ENCODE results near the gene PROM1.

The PROM1 gene

DNA sequence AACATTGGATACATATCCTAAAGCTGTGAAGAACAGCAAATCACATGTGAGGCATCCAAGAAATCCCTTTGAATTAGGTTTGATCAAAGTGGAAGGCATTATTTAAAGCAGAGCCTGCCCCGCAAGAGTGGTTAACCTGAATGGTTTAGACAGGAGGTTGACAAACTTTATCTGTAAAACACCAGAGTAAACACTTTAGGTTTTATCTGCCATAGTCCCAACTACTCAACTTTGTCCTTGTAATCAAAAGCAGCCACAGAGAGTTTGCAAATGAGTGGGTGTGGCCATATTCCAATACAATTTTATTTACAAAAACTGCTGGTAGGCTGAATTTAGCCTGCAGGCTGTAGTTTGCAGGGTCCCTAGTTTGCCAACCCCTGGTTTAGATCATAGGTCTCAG, 95.6 kb downstream of the PROM1 start:
- no peak for DNase-seq (ENCODE audit: low spot score)

DNA sequence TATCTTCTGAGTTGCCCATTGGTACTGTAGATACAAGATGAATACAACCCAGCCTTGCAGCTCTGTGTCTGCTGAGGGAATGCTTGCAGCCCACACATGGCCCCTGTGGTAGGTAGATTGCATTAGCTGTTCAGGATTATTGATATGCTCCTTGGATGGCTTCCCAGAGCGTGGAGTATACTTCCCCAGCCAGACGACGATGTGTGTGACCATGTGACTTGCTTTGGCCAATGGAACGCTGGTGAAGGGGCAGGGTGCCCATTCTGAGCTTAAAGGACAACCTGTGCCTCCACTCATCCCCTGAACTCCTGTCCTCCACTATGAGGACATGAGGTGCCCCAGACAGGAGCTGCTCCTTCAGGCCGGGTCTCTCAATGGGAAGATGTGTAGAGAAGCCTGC, 96.9 kb downstream of the PROM1 start:
- no peak for DNase-seq (ENCODE audit: low spot score)

DNA sequence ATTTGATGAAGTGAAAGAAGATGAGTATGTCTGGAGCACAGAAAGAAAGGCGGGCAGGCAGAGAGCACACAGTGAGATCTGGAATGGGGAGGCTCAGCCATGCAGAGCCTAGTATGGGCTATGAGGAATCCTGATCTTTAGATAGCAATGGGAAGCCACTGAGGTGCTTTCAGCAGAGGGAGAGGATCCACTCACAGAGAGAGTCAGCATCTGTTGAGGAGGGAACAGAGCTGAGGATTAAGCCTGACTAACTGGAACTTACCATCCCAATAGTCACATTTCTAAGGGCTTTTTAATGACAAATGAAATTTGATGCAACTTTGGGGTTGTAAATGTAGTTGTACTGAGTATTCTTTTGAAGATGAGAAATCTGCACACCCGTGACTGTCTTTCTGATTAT, 100.2 kb downstream of the PROM1 start:
- no peak for DNase-seq (ENCODE audit: low spot score)

DNA sequence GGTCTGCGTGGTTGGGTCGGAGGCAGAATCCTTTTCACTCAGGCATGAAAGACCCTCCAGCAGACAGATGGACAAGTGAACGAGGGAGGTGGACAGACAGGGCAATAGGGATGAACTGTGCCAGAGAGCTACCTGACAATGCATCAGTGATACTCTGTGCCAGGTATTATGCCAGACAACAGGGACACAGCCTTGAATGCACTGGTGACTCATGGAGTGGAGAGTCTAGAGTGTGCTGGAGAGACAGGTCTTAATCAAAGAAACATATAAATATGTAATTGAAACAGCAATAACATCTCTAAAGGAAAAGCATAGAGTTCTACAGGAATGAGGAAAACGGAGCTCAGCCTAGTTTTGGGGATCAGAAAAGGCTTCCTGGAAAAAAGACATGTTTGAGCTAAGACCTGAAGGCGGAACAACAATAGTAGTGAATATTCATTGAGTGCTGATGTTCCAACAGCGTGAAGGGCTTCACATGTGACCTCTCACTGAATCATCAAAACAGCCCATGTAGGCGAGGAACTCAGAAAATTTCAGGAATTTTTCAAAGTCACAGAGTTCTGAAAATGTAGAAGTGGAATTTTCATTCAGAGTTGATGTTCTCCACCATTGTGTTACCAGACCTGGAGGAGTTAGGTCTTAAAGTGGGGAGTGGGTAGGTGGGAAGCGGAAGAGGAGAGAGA, 100.8 kb downstream of the PROM1 start:
- no peak for DNase-seq (ENCODE audit: low spot score)

DNA sequence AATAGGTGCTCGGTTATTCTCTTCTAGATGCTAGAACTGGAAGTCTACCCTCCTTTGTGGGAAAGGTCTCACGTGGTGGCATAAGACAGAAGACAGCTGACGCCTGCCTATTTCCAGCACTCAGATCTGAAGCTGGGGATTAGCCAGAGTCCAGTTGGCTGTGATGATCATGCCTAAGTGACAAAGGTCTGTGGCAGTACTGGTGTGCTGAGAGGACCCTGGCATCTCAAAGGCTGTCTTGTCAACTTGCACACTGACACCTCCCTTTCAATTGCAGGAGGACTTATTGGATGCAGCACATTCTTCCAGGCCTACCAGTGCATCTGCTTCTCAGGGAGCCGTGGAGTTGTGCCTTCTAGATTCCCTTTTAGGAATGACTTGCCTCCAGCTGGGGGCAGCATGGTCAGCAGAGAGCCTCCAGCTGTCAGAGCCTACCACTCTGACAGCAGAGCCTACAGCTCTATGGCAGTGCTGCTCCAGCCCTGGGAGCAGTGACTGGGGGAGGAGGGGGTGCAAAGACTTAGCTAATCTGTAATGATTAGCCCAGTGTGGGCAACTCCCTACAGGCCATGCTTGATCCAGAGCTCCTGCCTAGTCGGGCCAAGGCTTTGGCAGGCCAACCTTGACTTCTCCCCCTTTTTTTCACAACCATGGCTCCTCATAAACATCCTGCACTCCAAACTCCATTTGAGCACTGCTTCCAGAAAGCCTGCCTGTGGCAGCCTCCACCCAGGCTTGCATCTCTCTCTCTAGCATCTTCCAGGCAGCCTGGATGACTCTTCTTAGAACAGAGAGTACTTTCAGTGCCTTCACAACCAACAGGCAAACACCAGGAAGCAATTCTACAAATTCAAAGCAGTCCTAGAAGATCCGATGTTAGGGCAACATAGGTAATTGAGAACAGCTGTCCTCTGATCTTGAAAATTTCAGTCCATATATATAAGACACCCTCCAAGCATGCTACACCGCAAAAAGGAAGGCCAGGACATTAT, 107.1 kb downstream of the PROM1 start:
- no peak for DNase-seq (ENCODE audit: low spot score)

DNA sequence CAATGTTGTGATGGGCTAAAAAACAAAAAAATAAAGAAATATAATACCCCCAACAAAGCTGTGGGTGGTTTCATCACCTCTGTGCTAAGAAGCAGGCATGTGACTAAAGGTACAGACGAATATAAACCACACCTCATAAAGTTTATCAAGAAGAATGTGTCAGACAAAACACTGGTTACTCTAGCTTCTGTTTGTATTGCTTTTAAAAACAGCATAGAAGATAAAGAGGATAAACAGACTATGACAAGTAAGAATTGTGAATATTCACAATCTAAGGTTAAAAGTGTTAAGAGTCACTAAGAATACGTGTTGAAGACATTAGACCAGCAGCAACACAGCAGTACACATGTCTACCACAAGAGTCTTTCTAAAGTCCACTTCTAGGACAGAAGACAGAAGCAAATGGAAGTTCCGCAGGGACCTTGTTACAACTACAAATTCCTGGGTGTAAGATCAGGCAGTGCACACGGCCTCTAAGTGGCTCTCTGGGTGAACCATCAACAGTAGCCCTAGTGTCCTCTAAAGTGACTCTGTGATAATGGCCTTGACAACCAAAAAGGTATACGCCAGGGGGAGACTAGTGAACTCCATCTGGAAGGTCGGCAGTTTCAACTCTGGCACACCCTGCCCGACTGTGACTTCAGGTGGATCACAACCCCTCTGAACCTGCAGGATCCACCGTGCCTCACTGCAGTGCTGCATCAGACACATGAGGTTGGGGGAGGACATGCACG, 112.6 kb downstream of the PROM1 start:
- no peak for DNase-seq (ENCODE audit: low spot score)

DNA sequence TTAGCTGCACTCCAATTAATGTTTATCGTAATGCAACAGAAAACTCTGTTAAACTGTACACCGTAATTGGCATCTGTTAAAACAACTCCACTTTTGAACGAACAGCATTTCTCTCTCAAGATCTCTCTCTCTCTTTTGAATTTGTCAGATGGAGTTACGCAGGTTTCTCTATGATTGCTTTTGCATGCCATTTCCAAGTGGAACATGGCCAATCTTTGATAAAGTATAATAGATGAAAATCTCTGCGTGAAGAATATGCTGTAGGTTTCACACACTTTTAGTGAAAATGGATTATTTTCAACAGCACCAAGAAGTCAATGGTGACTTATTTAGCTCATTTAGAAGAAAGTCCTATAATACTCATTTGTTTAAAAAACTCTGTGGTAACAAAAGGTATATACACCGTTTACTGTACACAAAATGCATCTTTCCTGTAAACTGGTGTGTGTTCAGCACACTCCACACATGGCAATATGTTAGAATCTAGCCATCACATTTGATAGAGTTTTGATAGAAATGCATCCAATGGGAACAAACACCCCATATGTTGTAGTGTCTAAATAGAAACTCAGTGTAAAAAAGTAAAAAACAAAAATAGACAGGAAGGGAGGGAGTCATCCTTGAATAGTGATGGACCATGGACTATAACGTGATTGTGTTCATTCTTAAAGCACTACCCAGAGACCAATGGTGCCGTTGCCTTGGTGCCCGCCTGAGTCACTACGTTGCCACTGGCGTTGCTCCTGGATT, 115.1 kb downstream of the PROM1 start:
- no peak for DNase-seq (ENCODE audit: low spot score)

DNA sequence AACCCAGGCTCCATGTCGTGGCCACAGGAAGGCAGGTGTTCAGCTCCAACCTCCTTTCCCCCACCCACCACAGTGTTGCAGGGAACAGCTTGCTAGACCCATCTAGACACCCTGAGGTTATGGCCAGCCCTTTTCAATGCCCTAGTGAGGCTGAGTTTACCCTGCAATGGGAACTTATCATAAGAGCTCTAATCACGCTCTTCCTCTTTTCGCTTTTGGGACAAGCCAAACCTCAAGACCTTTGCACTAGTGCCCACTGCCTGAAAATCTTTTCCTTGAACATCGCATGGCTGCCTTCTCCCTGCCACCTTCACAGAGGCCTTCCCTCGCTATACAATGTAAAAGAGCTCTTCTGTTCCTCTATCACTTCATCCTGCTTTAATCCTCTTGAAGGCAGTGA, 118.5 kb downstream of the PROM1 start:
- DNase-seq (ENCODE audit: low spot score), result no peak

DNA sequence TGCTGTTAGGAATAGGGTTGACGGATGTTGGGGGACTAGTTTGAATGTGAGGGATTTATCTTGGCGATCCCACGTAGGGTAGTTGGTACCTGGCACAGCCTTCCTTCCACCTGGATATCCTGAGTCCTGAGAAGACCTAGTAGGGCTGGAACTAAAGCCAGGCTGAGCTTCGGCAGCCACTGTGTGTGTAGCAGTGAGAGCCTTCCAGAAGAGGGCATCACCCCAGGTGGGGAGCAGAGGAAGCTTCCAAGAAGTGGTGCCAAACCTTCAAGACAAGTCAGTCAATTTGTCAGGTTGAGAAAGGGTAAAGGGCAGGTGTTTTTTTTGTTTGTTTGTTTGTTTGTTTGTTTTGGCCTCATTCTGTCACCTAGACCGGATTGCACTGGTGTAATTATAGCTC, 119.7 kb downstream of the PROM1 start:
- no peak for DNase-seq (ENCODE audit: low spot score)

DNA sequence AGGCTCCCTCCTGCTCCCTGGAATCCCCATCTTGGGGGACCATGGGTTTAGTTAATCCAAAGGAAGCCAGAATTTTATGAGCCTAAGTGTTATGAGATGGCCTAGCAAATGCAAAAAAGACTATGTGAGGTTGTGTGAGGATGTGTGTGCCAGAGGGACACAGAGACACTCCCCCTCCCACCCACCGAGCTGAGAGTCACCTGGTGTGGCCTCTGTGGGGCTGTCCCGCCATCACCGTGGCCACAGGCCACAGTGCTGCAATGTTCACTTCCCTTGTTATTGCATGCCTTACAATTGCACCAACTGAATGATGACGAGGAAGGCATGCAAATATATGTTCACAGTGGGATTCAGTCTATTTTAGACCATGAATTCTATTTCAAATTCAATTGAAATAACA, 120.2 kb downstream of the PROM1 start:
- no peak for DNase-seq (ENCODE audit: low spot score)

DNA sequence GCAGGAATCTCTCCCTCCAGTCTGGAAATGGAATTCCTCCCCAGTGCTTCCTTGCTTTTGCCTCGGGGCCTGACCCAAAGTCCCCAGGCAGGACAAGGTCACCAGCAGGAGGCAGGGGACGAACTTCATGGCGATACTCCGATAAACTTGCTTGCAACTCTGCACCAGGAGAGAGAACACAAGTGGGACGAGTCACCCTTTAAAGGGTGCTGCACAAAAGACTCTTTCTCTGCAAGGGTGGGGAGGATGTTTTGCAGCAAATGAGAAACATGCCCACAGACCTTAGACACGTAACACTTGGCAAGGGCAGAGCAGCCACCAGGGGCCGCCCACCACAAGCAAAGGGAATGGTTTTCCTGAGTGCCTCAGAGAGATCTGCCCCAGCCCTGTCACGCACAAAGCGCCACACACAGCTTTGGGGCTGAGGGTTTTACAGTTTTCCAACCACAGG, 120.8 kb downstream of the PROM1 start, which contains the start of gene FGFBP2:
FGFBP2 (minus strand) TSS at position 175 of the 451 bp plus-strand sequence; CDS start at position 129, 46 bp downstream.
- DNase-seq (ENCODE audit: low spot score), result peak; percentile 21

DNA sequence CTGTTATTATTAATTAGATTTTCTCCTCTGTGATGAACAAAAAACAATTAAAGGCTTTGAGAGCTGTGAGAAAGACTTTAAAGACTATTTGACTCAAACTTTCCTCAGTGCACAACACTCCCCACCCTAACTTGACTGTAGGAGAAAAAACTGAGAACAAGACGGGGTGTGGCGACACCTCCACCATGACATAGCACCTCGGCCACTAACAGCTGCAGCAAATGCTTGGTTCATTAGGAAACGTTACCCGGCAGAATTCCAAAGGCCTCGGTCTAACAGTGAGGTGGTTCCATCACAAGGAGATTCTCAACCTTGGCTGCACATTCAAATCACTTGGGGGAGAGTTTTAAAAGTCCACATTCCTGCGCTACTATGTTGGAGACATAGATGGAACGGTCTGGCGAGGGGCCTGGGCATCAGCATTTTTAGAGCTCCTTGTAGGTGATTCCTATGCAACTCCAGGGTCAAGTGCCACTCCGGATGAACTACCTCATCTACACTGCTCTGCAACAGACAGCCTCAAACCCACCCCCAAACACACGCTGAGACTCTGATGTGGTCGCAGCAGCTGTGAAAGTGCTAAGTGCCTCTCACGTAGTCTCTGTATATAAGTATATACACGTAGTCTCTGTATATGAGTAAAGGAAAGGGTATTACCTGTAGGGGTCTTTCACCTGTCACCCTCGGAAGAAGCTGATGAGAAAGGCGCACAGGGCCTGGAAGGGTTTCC, 121.9 kb downstream of the PROM1 start:
- DNase-seq (ENCODE audit: low spot score), result no peak

DNA sequence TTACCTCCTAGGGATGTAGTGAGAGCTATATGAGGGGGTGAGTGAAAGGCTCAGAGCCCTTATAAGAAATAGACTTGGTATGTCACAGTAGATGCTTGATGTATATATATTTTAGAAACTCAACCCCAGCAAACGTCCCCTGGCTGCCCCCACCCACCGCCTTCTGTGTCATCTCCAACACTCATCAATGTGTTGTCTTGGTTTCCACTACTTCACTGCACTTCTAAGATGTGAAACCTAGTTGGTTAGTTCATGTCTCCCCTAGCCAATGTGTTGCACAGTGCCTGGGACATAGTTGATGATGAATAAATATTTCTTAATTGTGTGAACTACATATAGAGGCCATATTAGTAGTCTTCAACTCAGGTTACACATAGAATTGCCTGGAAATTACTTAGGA, 125.3 kb downstream of the PROM1 start:
- no peak for DNase-seq (ENCODE audit: low spot score)

DNA sequence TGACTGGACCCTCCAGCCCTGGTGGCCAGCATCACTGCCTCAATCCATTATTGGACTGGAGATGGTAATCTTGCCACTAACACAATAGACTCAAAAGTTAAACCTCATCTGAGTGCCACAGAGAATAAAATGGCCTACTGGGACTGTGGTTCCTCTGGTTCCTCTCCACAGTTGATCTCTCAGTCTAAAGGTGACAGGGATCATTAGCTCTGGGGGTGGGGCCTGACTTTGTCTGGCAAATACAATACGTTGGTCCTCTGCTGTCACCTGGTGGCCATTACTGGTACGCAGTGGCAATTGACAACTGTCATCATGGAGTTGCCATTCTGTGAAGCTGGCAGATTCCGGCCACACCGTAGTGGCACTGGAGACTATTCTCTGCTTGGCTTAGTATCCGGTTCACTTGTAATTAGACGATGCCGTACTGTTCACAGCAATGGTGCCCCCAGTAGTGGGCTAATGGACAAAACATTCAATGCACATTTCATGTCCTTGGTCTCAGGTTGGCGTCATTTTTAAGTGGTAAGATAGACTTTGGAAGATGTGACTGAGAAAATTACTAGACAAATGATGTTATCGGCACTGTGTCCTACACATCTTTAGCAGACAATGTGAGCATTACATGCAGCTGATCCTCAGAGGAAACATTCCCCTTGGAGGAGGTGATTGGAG, 127.5 kb downstream of the PROM1 start:
- peak; percentile 62 for DNase-seq (ENCODE audit: low spot score)

DNA sequence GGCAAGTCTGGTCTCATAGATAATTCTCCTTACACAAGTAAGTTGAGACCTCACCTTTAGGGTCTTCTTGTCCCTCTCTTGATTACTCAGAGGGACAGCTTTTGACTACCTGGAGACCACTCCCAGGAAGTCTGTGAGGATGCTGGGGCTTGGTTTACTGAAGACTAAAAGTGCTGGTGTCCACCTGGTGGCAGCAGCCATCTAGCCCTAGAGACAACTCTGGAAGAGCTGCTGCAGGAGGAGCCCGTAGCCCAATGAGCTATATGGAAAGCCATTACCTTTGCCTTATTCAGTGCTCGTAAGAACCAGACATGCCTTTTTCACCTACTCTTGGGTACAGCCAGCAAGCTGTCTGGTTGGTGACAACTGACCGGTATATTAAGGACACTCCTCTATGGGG, 128.2 kb downstream of the PROM1 start:
- no peak for DNase-seq (ENCODE audit: low spot score)

DNA sequence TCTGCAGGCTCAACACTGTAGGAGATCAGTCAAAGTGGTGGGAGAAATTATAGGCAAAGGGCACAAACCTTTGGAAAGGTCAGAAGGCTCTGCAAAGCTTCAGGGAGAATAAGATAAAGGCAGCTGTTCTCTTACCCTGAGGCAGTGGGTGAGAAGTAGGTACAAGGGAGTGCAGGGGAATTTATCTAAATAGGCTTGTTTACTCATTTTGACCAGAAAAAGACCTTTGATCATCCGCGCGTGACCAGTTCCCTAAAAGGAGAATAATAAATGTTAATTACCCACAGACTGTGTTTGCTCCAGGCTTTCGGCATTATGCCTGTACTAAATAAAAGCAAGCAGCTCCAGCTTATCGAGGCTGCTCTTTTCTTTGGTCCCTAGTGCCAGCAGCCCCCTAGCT, 130.2 kb downstream of the PROM1 start:
- no peak for DNase-seq (ENCODE audit: low spot score)

DNA sequence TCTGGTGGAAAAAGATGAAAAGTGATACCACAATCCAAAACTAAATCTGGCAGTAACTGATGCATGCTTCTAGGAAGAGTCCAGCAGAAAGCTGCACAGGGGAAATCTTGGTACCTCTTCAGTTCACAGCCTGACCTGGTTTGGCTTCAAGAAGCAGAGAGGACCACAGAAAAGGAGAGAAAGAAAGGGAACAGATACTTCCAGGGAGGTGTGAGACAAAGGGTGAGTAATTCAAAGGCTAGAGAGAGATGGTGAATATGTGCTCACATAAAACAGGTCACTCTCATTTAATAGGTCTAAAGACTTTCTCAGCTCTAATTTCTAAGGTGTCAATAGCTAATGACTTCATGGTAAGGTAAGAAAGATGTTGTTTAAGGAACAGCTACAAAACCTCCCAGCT, 132.0 kb downstream of the PROM1 start:
- no peak for DNase-seq (ENCODE audit: low spot score)

DNA sequence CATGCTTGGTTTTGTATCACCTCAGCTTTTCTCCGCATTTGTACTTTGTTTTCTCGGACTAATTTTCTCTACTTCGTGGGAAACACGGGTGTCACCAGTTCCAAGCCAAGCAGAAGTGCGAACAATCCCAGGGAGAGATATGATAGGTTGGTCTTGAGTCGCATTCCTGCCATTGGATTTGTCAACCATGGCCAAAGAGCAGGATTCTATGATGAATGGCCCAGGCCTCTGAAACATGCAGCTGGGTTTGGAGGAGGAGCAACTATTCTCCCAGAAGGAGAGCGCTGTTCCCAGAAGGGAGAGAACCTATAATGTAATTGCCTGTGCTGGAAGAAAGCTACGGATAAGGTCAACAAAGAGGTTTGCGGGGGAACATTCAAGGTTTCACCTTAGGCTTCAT, 135.0 kb downstream of the PROM1 start:
- DNase-seq (ENCODE audit: low spot score), result no peak

DNA sequence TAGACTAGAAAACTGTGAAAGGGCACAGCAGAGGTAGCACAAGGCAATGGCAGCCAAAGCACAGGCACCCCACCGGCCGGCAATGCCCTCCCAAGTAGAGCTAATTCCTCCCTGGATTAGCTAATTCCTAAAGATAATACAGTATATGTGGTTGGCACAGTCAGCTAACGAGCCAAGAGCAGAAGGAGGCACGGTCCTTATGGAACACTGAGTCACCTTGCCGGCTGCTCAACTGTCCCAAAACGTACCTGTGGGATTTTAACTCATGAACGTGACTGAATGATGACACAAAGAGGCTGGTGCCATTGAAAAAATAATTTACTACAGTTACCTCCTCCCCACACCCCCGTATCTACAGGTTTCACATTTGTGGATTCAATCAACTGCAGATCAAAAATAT, 136.1 kb downstream of the PROM1 start:
- DNase-seq (ENCODE audit: low spot score), result no peak

DNA sequence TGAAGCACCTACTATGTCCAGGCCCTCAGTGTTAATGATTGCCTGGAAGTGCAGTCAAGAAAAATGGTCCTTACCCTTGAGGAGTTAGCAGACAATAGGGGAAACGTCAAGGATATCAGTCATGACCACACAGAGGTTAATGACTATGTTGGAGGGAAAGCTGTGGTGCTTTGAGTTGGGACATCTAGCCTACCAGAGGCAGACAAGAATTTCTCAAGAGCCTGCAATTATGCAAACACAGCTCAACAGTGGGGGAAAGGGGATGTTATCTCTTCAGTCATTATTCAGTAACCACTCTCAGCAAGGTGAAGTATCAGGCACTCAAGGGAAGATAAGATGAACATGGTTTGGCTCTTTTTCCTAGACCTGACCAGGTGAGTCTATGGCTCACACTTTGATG, 138.3 kb downstream of the PROM1 start:
- no peak for DNase-seq (ENCODE audit: low spot score)

DNA sequence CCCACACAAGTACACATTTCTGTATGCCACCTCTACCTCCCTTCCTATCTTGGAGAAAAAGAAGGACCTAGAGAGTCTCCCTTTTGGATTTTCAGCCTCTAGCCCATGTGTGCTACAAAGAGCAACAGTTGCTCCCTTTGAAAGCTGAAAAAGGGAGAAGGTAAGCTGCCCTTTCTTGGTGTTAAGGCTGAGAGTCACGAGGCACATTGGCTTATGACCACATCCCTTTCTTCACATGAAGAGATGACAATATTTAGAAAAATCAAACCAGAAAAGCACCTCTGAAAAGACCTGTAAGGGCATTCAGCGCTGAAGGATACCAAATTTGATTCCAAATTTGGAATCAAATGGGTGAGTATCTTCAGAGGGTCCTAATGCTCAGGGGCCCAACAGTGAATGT, 138.9 kb downstream of the PROM1 start:
- no peak for DNase-seq (ENCODE audit: low spot score)

Data from kidney capillary endothelial cell (primary cell).